Stimulated activated CD4-positive, alpha-beta T cell treated with anti-CD3 and anti-CD28 coated beads, TNF-alpha, amount 100 ng/mL, for 24 hours (primary cell): ENCODE data around the gene ETNK1.
"Not testable (repeated sequence)": the region's sequence is repeated elsewhere in the genome, so short reads cannot be mapped to it uniquely, and the experiment has no call there.

Experiments used
- DNase-seq, 3 experiments: peaks; one replicate each; pipeline ENCODE4 v3.0.0-alpha.2; 2020; ENCODE audit warnings: low read depth in 3 of 3

ETNK1 gene

GRCh38 chr12:22687361-22688076, 62.5 kb downstream of the ETNK1 start:
- no peak for DNase-seq

- no peak for DNase-seq
Measured at GRCh38 chr12:22689876-22690275, 64.9 kb downstream of the ETNK1 start.

GRCh38 chr12:22691319-22691718, 66.3 kb downstream of the ETNK1 start:
- no peak for DNase-seq

- not testable (repeated sequence) for DNase-seq
Measured at GRCh38 chr12:22692467-22692866, 67.5 kb downstream of the ETNK1 start.

- DNase-seq, result no peak
Measured at GRCh38 chr12:22692964-22693555, 68.1 kb downstream of the ETNK1 start.

GRCh38 chr12:22698576-22698975, 73.6 kb downstream of the ETNK1 start:
- no peak for DNase-seq

GRCh38 chr12:22699705-22700104, 74.7 kb downstream of the ETNK1 start:
- DNase-seq, result not testable (repeated sequence)

- no peak for DNase-seq
Measured at GRCh38 chr12:22700106-22700505, 75.1 kb downstream of the ETNK1 start.

GRCh38 chr12:22701216-22701809, 76.3 kb downstream of the ETNK1 start:
- not testable (repeated sequence) for DNase-seq

GRCh38 chr12:22702690-22703089, 77.7 kb downstream of the ETNK1 start:
- no peak for DNase-seq

- DNase-seq, result no peak
Measured at GRCh38 chr12:22709292-22709691, 84.3 kb downstream of the ETNK1 start.

GRCh38 chr12:22712083-22712482, 87.1 kb downstream of the ETNK1 start:
- DNase-seq, result no peak

GRCh38 chr12:22715254-22715653, 90.3 kb downstream of the ETNK1 start:
- DNase-seq, result no peak

- no peak for DNase-seq
Measured at GRCh38 chr12:22719745-22720144, 94.8 kb downstream of the ETNK1 start.

- DNase-seq, result no peak
Measured at GRCh38 chr12:22722081-22722480, 97.1 kb downstream of the ETNK1 start.

GRCh38 chr12:22722779-22723178, 97.8 kb downstream of the ETNK1 start:
- no peak for DNase-seq

- DNase-seq, result no peak
Measured at GRCh38 chr12:22728987-22729386, 104.0 kb downstream of the ETNK1 start.

- DNase-seq, result no peak
Measured at GRCh38 chr12:22729431-22729956, 104.5 kb downstream of the ETNK1 start.

- DNase-seq, result no peak
Measured at GRCh38 chr12:22729957-22730443, 105.0 kb downstream of the ETNK1 start.

GRCh38 chr12:22731236-22731635, 106.3 kb downstream of the ETNK1 start:
- DNase-seq, result no peak

- DNase-seq, result no peak
Measured at GRCh38 chr12:22733756-22734155, 108.8 kb downstream of the ETNK1 start.

- no peak for DNase-seq
Measured at GRCh38 chr12:22738945-22739344, 114.0 kb downstream of the ETNK1 start.
